HTR-8/SVneo (cell line): Measurements from ENCODE around the gene NID2.

Experiments
- DNase-seq: peaks from one replicate; pipeline ENCODE4 v3.0.0; 2011; ENCODE audit warnings: low spot score, mixed read lengths; ENCODE audit not compliant: insufficient read length
- FAIRE-seq: peaks from 2 replicates; lab custom pipeline; 2011; peaks lifted over from hg19 to GRCh38; lab: Jason Lieb, UNC

NID2 gene

GRCh38 chr14:51969852-51970540, 98.9 kb downstream of the NID2 start:
- FAIRE-seq (no peak), DNase-seq (no peak)

GRCh38 chr14:51967521-51967920, 101.3 kb downstream of the NID2 start:
- no peak for FAIRE-seq
- DNase-seq: no peak

GRCh38 chr14:51963286-51963685, 105.6 kb downstream of the NID2 start:
- no peak for FAIRE-seq

GRCh38 chr14:51962711-51963110, 106.1 kb downstream of the NID2 start:
- FAIRE-seq (no peak), DNase-seq (no peak)

More at GRCh38 chr14:51963286-51963685, 105.6 kb downstream of the NID2 start:
- DNase-seq: no peak

GRCh38 chr14:51960866-51961265, 108.0 kb downstream of the NID2 start:
- FAIRE-seq (no peak), DNase-seq (no peak)

- FAIRE-seq (no peak), DNase-seq (no peak)
Measured at GRCh38 chr14:51959928-51960327, 108.9 kb downstream of the NID2 start.

GRCh38 chr14:51957950-51958349, 110.9 kb downstream of the NID2 start:
- FAIRE-seq (no peak), DNase-seq (no peak)
